AG09319 (cell line): Measurements from ENCODE around the gene SLC5A9.

Experiments used
- DNase-seq: peaks from one replicate; pipeline ENCODE4 v3.0.0-alpha.2; 2010; ENCODE audit warnings: low read depth; ENCODE audit errors: extremely low read depth
- CTCF ChIP-seq: IDR thresholded peaks from 2 replicates; pipeline ENCODE4 v1.5.1; 2011; ENCODE audit warnings: low read depth, mild to moderate bottlenecking, inconsistent platforms, low read length, moderate library complexity

SLC5A9 gene

GRCh38 chr1:48214820-48215219, 7.7 kb upstream of the SLC5A9 start:
- TF ChIP-seq CTCF = no peak
- no peak for DNase-seq

- DNase-seq = no peak
- no peak for TF ChIP-seq CTCF
Measured at GRCh38 chr1:48215222-48215621, 7.3 kb upstream of the SLC5A9 start.

GRCh38 chr1:48215889-48216288, 6.6 kb upstream of the SLC5A9 start:
- DNase-seq = no peak
- TF ChIP-seq CTCF = no peak

GRCh38 chr1:48216313-48216712, 6.2 kb upstream of the SLC5A9 start:
- TF ChIP-seq CTCF = no peak
- DNase-seq = no peak

GRCh38 chr1:48216941-48217340, 5.6 kb upstream of the SLC5A9 start:
- no peak; the same call in 1 of the 2 replicates for TF ChIP-seq CTCF
- DNase-seq = no peak

GRCh38 chr1:48217856-48218255, 4.7 kb upstream of the SLC5A9 start:
- no peak for TF ChIP-seq CTCF
- no peak for DNase-seq

GRCh38 chr1:48219803-48220202, 2.7 kb upstream of the SLC5A9 start:
- no peak for DNase-seq
- no peak for TF ChIP-seq CTCF

GRCh38 chr1:48221122-48221521, 1.4 kb upstream of the SLC5A9 start:
- no peak for TF ChIP-seq CTCF
- no peak for DNase-seq
